Measurements from ENCODE around the gene PRKD1.

PRKD1 gene

DNA sequence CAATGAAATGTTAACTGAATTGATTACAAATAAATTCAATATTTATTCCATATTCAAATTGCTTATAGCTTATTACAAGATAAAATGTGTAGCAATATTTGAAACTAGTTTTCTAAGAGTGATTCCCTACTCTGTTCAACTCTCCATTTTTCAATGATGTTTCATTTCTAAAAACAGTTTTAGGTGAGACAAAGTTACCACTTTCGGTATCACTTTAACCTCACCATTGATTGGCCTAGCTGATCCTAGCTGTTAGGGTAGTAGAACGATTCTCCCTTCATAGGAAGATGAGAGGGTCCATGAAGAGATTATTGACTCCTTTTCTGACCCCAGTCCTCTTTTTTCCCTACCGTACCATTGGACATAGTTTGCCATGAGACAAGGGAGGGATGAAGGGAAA lies 373.3 kb downstream of the PRKD1 start:
- peaks cover 5% of the 10 kb centered on the region for H3K4me1 Mint-ChIP-seq
- H3K9me3 Mint-ChIP-seq: no peaks in the 10 kb centered on the region
- no peaks in the 10 kb centered on the region for H3K36me3 Mint-ChIP-seq (ENCODE audit: low read depth)
- H3K27me3 Mint-ChIP-seq (ENCODE audit: low read depth, poor library complexity): no peaks in the 10 kb centered on the region
- H3K27ac Mint-ChIP-seq: no peak overlapping the region
- TF ChIP-seq, protein P1, sequence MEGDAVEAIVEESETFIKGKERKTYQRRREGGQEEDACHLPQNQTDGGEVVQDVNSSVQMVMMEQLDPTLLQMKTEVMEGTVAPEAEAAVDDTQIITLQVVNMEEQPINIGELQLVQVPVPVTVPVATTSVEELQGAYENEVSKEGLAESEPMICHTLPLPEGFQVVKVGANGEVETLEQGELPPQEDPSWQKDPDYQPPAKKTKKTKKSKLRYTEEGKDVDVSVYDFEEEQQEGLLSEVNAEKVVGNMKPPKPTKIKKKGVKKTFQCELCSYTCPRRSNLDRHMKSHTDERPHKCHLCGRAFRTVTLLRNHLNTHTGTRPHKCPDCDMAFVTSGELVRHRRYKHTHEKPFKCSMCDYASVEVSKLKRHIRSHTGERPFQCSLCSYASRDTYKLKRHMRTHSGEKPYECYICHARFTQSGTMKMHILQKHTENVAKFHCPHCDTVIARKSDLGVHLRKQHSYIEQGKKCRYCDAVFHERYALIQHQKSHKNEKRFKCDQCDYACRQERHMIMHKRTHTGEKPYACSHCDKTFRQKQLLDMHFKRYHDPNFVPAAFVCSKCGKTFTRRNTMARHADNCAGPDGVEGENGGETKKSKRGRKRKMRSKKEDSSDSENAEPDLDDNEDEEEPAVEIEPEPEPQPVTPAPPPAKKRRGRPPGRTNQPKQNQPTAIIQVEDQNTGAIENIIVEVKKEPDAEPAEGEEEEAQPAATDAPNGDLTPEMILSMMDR (IDR thresholded peaks at IDR 0.05): no peak
- DNase-seq: no peak
- H3K4me3 Mint-ChIP-seq: no peak overlapping the region

DNA sequence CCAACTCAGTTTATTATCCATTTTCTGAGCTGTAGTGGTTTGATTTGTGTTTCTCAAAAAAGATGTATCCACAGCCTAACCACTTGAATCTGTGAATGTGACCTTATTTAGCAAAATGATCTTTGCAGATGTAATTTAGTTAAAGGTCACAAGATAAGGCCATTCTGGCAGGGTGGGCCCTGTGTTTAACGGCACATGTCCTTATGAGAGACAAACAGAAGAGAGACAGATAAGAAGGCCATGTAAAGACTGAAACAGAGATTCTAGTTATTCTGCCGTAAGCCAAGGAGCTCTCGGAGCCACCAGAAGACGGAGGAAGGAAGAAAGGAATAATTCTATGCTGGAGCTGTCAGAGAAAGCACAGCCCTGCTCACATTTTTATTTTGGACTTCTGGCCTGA lies 374.2 kb downstream of the PRKD1 start:
- no peaks in the 10 kb centered on the region for H3K36me3 Mint-ChIP-seq (ENCODE audit: low read depth)
- TF ChIP-seq, protein P1 (IDR thresholded peaks at IDR 0.05): no peak
- no peaks in the 10 kb centered on the region for H3K9me3 Mint-ChIP-seq
- H3K4me1 Mint-ChIP-seq: peaks cover 5% of the 10 kb centered on the region
- no peak for DNase-seq
- no peak overlapping the region for H3K27ac Mint-ChIP-seq
- H3K4me3 Mint-ChIP-seq: no peak overlapping the region
- H3K27me3 Mint-ChIP-seq (ENCODE audit: low read depth, poor library complexity): no peaks in the 10 kb centered on the region

DNA sequence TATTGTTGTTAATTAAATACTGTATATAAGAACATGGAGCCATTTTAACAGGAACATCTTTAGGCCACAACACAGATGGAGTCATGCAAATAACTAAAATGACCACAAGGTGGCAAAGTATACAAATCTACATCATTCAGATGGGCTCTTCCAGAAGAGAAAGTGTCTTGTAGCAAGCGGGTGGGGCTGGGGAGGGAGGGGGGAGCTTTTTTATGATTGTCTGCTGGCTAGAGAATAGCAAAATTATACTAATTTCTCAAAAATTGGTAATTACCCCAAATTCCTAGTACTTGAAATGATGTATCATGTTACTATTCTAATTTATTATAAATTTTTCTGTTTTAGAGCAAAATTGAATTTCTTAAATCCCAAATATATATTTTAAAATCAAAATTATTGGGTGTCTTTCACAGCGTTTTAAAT lies 378.7 kb downstream of the PRKD1 start:
- peaks cover 5% of the 10 kb centered on the region for H3K4me1 Mint-ChIP-seq
- peak; percentile 7 for DNase-seq

DNA sequence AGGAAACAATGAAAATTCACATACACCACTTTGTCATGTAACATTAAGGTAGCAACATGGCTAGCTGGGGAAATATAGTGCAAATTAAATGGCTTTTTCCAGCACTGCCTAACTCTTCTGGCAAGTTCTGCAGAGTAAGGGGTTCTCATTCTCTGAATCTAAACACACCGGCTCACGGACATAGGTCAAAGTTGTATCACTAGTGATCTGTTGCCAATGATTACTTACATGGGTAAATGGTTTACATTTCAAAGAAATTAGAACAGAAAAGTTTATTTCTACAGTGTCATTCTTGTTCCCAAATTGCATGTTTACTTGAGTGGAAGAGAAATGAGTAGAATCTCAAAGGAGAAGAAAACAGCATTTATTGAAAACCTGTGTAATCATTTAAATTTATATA lies 381.9 kb downstream of the PRKD1 start:
- no peak overlapping the region for H3K4me3 Mint-ChIP-seq
- DNase-seq: no peak
- H3K27me3 Mint-ChIP-seq (ENCODE audit: low read depth, poor library complexity): peaks cover 9% of the 10 kb centered on the region
- no peaks in the 10 kb centered on the region for H3K9me3 Mint-ChIP-seq
- no peaks in the 10 kb centered on the region for H3K36me3 Mint-ChIP-seq (ENCODE audit: low read depth)
- TF ChIP-seq, protein P1 (IDR thresholded peaks at IDR 0.05): no peak
- H3K27ac Mint-ChIP-seq: no peak overlapping the region
- H3K4me1 Mint-ChIP-seq: no peaks in the 10 kb centered on the region

More for the DNA sequence above, 378.7 kb downstream of the PRKD1 start:
- Mint-ChIP-seq H3K36me3 (ENCODE audit: low read depth) (no peaks in the 10 kb centered on the region), H3K27ac (no peak overlapping the region), H3K9me3 (no peaks in the 10 kb centered on the region), H3K27me3 (ENCODE audit: low read depth, poor library complexity) (peaks cover 5% of the 10 kb centered on the region), H3K4me3 (no peak overlapping the region)
- TF ChIP-seq, protein P1 (IDR thresholded peaks at IDR 0.05): peak; percentile 53

DNA sequence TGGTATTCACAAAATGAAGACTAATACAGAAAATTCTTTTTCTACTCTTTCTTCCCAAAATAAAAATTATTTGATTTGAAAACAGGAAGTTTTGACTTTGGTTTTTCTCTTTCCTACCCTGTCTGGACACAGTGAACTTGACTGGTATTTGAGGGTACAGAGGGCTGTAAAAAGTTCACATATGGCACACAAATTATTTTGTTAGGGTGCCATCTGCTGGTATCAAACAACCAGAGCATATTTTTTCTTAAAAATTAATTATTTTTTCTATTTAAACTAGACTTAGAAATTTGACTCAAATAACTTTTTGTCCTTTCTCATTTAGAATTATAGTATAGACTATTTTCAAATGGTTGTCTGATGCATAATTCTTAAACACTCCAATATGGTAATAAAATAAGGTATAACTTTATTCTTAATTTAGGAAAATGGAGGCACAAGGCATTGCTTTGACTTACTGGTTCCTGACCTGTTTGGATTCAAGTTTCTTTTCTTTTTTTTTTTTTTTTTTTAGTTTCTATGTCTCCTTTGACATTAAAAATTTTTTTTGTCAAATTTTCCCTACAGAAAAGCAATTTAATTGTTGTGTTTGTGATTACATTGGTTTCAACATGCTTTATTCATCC lies 390.6 kb downstream of the PRKD1 start:
- TF ChIP-seq, protein P1 (IDR thresholded peaks at IDR 0.05): peak; percentile 28
- Mint-ChIP-seq H3K4me1 (no peaks in the 10 kb centered on the region), H3K36me3 (ENCODE audit: low read depth) (no peaks in the 10 kb centered on the region), H3K27ac (no peak overlapping the region), H3K9me3 (no peaks in the 10 kb centered on the region), H3K27me3 (ENCODE audit: low read depth, poor library complexity) (peaks cover 6% of the 10 kb centered on the region), H3K4me3 (no peak overlapping the region)
- DNase-seq: no peak

DNA sequence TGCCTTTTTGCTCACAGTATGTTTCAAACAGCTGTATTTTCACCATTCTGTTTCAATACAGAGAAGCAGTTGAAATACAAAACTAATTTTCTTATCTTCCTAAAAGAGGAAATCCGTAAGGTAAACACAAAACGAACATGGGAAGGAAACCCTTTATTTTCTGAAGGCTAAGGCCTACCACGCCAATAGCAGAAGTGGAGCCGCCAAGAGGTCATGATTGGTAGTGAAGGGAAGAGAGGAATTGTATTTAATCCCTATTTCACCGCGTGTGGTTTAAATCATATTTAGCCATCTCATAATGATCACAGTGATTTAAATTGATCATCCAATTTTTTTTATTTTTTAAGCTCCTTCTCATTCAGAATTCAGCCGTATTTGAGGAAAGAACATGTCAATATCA lies 398.2 kb downstream of the PRKD1 start:
- no peaks in the 10 kb centered on the region for H3K4me1 Mint-ChIP-seq
- H3K36me3 Mint-ChIP-seq (ENCODE audit: low read depth): no peaks in the 10 kb centered on the region
- peak; percentile 14 for DNase-seq
- no peak overlapping the region for H3K27ac Mint-ChIP-seq
- peaks cover 4% of the 10 kb centered on the region for H3K27me3 Mint-ChIP-seq (ENCODE audit: low read depth, poor library complexity)
- TF ChIP-seq, protein P1 (IDR thresholded peaks at IDR 0.05): peak; percentile 53
- no peak overlapping the region for H3K4me3 Mint-ChIP-seq
- no peaks in the 10 kb centered on the region for H3K9me3 Mint-ChIP-seq
